ENCODE results near the gene WWOX.

- TF ChIP-seq CTCF (IDR thresholded peaks at IDR 0.05 in 8 of 11, conservative IDR thresholded peaks at IDR 0.05 in 3 of 11) (no peak), POLR2A (IDR thresholded peaks at IDR 0.05) (no peak)
These were observed 855.8 kb downstream of the WWOX start for GRCh38 chr16:78955206-78955605.
